Measurements from ENCODE around the gene ZGPAT.
"Not testable (repeated sequence)": the region's sequence is repeated elsewhere in the genome, so short reads cannot be mapped to it uniquely, and the experiment has no call there.

The ZGPAT gene

GRCh38 chr20:63703471-63703975 is 4.3 kb upstream of the ZGPAT start:
- no peak for DNase-seq

GRCh38 chr20:63703976-63704748 is 3.7 kb upstream of the ZGPAT start:
- no peak for DNase-seq

- DNase-seq: no peak
Measured at GRCh38 chr20:63704749-63705117, 3.1 kb upstream of the ZGPAT start.

GRCh38 chr20:63705232-63706026 is 2.4 kb upstream of the ZGPAT start:
- no peak for DNase-seq

- no peak for DNase-seq
Measured at GRCh38 chr20:63706027-63706695, 1.7 kb upstream of the ZGPAT start.

GRCh38 chr20:63706852-63707557 is 834 bp upstream of the ZGPAT start:
- DNase-seq: no peak

- DNase-seq: no peak
Measured at GRCh38 chr20:63708301-63709148, 686 bp downstream of the ZGPAT start.

GRCh38 chr20:63709149-63709527 is 1.3 kb downstream of the ZGPAT start:
- no peak for DNase-seq

- no peak for DNase-seq
Measured at GRCh38 chr20:63711085-63711645, 3.3 kb downstream of the ZGPAT start.

GRCh38 chr20:63712191-63712590 is 4.4 kb downstream of the ZGPAT start:
- no peak for DNase-seq

- DNase-seq: no peak
Measured at GRCh38 chr20:63714858-63715257, 7.0 kb downstream of the ZGPAT start.

- DNase-seq: no peak
Measured at GRCh38 chr20:63718996-63719395, 11.2 kb downstream of the ZGPAT start.

GRCh38 chr20:63722967-63723622 is 15.3 kb downstream of the ZGPAT start:
- not testable (repeated sequence) for DNase-seq

- not testable (repeated sequence) for DNase-seq
Measured at GRCh38 chr20:63730189-63730733, 22.4 kb downstream of the ZGPAT start.

- DNase-seq: no peak
Measured at GRCh38 chr20:63731410-63731809, 23.6 kb downstream of the ZGPAT start.

- no peak for DNase-seq
Measured at GRCh38 chr20:63732118-63733095, 24.6 kb downstream of the ZGPAT start.

GRCh38 chr20:63733117-63733516 is 25.3 kb downstream of the ZGPAT start:
- DNase-seq: no peak

- DNase-seq: no peak
Measured at GRCh38 chr20:63733579-63734081, 25.8 kb downstream of the ZGPAT start.

Measured in amniotic stem cell (primary cell).